ENCODE data around the gene WDFY4.

- TF ChIP-seq CTCF (IDR thresholded peaks at IDR 0.05; ENCODE audit: insufficient read depth, low read length, poor library complexity, severe bottlenecking) = no peak
- TF ChIP-seq EZH2phosphoT487 (conservative IDR thresholded peaks at IDR 0.05; ENCODE audit: low read length) = no peak
Measured at GRCh38 chr10:48804740-48805182, 120.1 kb downstream of the WDFY4 start.
